Colon (tissue), 2 donors: Measurements from ENCODE around the gene MAPRE2.
"Not testable (repeated sequence)": the region's sequence is repeated elsewhere in the genome, so short reads cannot be mapped to it uniquely, and the experiment has no call there.

Experiments used
- FAIRE-seq: peaks from 2 replicates; lab custom pipeline; 2012; peaks lifted over from hg19 to GRCh38; lab: Jason Lieb, UNC
- donor health status: control.
- donor health status: control.

Gene MAPRE2

DNA sequence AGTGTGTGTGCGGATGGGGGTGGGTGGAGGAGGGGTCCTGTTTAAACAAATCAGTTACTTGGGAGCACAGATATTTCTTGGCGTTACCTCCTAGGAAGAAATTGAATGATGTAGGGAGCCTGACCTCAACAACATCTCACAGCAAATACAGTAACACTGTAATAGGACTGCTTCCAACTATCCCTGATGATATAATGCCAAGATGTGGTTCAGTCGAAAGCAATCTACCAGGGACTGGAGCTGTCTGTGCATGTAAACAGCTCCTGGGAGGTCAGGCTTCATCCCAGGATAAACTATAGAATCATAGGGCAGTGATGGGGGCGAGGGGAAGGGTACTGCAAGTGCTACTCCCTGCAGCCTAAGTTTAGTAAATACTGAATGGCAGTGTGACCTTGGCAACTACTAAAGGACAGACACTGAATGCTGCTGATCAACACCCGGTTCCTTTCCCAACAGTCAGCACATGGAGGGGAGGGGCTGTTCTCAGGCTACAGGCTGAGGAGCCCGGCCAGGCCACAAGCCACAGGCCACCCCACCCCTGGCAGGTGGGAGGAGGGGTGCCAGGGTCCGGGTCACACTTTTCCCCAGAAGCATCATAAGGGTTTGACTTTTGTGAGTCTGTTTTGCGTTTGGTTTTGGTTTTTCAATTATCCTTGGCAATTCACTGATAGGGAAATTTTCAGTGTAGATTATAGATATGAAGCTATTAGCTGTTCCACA, 114.3 kb downstream of the MAPRE2 start:
- no peak for FAIRE-seq

DNA sequence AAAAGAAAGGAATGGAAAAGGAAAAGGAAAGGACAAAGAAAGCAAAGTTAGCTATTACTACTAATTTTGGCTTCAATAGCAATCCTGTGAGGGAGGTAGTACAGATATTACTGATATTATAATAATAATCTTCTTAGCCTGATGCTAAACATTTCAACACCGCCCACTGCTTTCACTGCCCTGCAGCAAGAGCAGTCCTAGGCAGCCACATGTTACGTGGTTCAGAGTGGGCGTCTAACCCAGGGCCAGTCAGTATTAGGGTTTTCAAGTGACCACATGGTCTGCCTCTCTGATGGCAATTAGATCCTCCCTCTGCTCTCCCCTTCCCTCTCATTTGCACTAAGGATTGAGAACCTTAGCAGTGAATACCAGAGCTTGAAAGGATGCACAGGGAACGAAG, 116.0 kb downstream of the MAPRE2 start:
- FAIRE-seq, result no peak

DNA sequence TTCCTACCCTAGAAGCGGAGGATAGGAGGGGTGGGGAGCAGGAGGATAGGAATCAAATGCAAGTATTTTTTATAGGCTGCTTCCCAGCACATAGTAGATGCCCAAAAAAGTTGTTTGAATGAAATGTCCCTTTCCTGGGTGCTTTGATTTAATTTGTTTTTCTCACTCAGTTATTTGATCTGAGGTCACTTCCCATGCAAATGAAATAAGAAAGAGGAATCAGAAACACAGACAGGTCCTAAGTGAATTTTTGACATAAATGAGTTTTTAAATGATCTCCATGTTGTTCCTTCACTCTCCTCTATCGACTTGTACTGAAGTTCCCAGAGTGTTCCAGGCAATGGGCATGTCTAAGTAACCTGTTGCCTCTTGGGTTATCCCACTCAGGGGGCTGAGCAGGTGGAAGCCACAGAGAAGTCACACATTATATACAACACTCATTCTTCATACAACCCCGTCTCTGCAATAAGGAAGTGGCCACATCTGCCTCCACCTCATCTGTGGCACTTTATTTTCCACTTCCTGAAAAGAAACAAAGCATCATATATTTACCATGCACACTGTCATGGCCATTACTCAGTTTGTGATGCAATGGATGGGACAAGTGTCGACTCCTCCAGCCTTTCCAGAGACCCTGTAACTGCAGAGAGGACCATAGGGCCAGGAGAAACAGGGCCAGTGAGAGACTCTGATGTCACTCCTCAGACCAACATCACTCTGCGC, 117.7 kb downstream of the MAPRE2 start:
- no peak for FAIRE-seq

DNA sequence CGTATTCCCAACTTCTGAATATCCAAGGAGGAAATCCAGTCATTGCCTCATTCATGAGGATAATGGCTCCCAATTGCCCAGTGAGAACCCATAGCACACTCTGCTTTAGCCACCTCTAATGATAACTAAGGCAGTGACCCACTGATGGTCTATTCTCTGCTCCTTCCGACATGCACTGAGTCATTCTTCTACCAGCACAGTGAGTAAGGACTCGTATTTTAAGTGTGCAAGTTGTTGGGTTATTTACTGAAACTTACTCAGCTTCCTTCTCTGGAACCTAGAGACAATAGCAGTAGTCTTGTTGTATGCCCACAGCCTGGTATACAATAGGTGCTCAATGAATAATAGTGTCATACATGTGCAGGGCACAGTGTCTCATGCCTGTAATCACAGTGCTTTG, 118.6 kb downstream of the MAPRE2 start:
- FAIRE-seq, result no peak

DNA sequence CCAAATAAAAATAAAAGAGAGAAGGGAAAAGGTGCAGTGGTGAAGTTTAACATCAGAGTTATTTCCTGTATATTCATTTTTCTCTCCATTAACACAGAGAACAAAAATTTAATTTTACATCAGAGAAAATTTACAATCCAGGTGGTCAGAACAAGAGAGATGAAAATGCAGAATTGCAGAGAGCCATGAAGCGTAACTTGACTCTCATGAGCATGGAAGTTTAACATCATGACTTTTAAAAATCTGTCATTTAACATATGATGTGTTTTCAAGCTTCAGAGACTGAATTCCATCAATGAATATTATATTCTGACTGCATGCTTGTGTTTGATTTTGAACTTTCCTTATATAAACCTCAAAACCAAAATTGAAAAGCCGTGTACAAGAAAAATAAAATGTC, 120.3 kb downstream of the MAPRE2 start:
- FAIRE-seq, result no peak

DNA sequence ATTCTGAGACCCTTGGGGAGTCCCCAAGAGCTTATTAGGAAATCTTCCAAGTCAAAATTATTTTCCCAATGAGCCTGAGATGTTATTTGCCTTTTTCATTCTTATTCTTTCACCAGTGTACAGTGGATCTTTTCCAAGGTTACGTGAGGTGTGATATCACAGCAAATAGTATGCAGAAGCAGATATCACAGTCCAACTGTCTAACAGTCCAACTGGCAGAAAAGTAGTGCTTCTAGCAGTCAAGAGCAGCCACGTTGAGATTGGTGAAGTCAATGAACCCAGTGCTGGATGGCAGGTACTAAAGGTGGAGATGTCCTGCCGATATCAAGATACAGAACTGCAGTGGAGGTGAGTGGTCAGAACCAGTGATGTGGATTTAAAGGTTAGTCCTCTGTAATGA, 120.7 kb downstream of the MAPRE2 start:
- no peak for FAIRE-seq

DNA sequence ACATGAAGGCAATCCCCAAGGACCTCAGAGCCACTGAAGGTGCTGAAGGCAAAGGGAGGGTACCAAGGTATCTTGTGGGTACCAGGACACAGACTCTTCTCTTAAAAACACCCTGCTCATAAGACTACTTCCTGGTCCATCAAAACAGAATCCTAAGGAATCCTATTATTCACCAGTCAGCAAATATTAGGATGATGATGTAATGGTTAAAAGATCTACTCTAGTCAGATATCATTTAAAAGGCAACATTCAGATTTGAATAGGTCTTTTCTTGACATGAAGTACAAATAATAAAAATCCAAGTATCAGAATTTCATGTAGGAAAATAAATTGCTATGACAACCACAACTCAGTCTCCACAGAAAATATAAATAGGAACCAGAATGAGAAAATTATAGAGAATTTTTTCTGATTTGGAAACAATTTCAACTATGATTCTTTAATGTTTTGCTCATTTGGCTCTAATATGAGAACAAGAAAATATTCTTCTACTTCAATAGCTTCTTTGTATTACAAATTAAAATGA, 121.9 kb downstream of the MAPRE2 start:
- FAIRE-seq, result peak; percentile 5

DNA sequence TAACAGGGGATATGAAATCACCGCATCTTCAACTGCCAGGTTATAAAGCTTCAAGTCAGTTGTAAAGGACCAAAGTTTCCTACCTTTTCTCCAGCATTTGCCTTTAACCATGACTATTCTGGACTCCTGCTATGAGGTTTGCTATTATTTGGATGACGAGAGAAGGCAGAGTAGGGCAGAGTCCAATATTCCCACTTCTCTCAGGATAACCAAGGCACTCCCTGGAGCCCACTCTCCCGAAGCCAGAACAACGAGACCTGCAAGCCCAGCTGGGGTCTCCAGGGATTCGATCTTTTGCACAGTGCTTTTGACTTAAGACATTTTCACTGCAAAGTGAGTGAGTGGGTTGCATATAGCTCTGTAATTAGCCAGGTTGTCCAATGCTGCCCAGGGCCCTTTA, 122.5 kb downstream of the MAPRE2 start:
- no peak for FAIRE-seq

DNA sequence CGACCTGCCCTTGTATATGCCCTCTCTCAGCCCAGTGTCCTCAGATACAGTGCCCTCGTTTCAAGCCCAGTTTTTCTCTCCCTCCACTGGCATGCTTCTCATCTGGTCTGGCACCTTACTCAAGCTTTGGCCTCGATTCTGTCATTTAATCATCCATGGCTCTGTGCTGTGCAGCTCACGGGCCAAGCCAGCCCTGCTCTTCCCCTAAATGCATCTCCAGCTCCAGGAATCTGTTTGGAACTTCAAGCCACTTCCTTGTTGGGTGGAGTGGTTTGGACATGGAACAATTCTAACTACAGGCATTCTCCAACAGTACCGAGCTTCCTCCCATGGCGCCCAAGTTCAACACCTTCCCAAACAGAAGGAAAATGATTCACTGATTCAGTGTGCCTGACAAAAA, 122.9 kb downstream of the MAPRE2 start:
- FAIRE-seq, result no peak

DNA sequence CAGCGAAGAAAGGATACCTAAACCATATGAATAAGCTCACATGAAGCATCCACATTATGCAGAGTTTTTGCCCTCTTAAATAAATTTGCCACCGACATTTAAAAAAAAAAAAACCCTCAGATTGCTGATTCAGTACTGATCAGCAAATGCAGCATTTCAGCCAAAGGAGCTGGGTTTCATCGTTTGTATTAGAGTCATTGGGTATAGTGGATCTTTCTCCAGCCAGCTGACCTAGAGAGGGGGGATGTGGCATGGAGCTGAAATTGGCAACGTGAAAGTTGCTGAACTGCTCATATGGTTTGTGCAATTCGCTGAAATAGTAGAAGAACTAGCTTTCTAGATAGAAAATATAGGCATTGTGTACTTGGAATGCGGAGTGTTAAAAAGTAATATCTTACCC, 126.1 kb downstream of the MAPRE2 start:
- FAIRE-seq, result no peak

DNA sequence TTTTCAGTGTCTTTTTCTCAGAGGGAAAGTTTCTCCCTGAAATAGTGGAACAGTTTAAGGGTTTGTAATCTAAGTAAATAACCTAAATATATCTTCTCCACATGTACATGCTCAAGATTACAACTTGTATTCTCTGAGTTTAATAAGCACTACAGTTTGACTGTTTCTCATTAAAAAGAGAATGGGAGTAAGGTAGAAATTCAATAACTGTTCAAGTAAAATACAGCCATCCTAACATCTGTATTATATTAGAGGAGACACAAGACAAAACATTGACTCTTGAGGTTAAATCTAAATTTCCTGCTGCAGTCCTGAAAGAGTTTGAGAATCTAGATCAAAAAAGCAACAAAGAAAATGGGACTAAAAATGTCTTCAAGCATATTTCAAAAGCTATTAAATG, 126.6 kb downstream of the MAPRE2 start:
- FAIRE-seq, result no peak

DNA sequence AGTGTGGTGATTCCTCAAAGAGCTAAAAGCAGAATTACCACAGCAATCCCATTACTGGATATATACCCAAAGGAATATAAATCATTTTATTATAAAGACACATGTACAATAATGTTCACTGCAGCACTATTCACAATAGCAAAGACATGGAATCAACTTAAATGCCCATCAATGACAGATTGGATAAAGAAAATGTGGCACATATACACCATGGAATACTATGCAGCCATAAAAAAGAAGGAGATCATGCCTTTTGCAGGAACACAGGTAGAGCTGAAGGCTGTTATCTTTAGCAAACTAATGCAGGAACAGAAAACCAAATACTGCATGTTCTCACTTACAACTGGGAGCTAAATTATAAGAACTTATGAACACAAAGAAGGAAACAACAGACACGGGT, 129.1 kb downstream of the MAPRE2 start:
- FAIRE-seq, result not testable (repeated sequence)

DNA sequence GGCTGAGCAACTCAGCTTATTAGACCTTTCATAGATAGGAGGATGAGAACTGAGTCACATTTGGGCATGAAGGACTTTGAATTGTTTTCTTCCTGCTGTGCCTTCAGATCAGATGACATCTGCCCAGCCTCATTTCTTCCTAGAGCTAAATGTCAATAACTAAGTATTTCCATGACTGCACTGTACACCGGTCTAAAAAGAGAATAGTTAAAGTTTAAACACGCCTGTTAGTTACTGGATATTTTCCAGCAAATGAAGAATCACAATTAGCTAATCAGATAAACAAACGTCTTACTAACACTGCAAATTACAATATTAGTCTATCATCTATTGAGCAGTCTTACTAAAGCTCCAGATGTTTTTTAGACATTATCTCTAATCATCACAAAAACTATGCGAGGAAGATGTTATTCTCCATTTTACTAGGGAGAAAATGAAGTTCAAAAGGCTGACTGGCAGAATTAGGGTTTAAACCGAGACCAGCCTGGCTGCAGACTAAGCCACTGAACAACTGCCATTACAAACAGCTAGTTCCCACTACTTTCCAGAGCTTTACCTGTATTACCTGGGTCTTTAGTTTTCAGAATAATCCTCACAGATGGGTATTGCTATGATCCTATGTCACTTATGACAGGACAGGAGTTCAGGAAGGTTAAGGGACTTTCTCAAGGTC, 130.2 kb downstream of the MAPRE2 start:
- no peak for FAIRE-seq

DNA sequence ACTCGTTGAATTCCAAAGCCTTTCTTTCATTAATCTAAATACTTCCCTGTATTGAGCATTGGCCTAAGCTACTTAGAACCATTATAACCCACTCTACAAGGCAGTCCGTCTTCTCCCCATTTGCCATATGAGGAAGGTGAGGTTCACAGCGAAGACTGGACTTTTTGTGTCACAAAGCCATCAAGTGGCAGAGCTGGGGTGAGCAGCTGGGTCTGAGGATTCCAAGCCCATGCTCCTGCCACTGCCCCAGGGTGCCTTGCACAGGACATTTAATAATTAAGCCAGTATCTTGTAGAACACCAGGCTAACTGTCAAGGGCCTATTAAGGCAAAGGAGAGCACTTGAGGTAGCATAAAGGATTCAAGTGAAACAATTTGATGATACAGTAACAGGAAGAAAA, 130.8 kb downstream of the MAPRE2 start:
- no peak for FAIRE-seq

DNA sequence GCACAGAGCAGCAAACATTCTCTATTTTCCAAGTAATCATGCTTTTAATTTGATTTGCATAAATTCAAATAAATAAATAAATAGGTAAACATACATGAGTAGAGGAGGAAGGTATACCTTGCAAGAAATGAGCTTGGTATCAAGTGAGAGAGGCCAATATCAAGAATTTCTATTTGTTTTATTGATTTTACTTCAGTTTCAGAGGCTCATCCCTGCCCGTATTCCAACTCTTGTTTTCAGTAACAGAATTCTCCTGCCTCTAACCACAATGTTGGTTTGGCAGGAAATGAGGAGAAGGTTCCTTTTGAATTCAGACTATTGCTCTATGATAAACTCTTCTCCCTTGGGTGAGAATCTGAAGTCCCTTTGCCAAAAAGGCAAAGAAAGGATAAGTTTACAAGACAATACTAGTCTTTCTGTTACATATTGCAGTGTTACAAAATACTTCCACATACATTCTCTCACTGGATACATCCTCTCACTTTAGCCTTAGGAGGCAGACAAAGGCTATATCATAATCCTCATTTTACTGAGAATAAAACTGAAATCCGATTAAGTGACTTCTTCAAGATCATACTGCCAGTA, 131.3 kb downstream of the MAPRE2 start:
- FAIRE-seq, result no peak

DNA sequence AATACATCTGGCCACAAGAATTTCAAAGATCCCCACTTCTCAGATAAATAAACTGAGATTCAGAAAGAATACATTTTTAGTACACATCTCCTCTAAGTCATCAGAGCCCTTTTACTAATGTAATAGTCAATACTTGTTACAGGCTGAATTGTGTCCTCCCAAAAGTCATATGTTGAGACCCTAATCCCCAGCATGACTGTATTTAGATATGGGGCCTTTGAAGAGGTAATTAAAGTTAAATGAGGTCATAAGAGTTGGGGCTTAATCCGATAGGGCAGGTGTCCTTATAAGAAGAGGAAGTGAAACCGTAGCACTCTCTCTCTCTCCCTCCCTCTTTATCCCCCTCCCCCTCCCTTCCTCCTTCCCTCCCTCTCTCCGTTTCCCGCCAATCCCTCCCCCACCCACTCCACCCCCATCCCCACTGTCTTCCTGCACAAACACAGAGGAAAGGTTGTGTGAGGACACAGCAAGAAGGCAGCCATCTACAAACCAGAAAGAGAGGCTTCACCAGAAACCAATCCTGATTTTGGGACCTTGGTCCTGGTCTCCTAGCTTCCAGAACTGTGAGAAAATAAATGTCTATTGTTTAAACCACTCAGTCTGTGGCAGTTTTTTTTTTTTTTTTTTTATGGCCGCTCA, 133.0 kb downstream of the MAPRE2 start:
- FAIRE-seq, result no peak

DNA sequence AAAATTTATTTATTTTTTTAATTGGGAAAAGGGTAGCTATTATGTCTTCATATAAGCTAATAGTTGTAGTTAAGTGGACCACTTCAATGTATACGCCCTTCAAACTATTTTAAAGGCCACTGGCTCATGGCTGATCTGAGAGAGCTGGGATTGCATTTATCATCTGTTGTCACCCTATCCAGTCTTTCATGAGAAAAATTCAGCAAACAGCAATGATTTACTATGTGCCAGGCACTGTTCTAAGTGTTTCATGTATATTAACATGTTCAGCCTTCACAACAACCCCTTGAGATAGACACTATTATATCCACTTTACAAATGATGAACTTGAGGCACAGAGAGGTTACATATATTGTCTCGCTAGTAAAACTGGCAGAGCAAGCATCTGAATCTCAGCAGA, 133.5 kb downstream of the MAPRE2 start:
- FAIRE-seq, result no peak

DNA sequence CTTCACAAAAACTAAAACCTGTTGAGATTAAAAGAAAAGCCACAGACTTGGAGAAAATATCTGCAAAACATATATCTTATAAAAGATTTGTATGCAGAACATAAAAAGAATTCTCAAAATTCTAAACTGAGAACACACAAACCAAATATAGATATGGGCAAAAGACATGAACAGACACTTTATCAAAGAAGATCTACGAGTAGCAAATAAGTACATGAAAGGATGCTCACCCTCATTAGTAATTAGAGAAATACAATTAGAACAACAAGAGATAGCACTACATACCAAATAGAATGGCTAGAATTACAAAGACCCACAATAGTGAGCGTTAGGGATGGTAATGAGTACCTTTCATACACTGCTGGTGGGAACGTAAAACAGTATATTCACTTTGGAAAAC, 135.7 kb downstream of the MAPRE2 start:
- FAIRE-seq, result no peak

DNA sequence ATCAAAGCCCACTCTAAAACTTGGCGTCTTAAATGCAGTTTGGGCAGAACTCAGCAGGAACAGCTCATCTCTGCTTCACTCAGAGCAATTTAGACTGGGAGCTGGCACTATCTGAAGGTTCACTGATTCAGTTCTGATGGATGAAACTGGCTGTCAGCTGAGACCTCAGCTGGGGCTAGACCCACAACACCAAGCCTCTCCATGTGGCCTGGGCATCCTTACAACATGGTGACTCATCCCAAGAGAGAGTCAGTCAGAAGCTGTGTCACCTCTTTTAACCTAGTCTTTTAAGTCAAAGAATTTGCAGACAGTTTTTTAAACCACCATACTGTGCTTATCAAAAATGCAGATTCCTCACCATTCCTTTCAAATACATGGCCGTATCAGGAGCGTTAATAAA, 137.0 kb downstream of the MAPRE2 start:
- no peak for FAIRE-seq

DNA sequence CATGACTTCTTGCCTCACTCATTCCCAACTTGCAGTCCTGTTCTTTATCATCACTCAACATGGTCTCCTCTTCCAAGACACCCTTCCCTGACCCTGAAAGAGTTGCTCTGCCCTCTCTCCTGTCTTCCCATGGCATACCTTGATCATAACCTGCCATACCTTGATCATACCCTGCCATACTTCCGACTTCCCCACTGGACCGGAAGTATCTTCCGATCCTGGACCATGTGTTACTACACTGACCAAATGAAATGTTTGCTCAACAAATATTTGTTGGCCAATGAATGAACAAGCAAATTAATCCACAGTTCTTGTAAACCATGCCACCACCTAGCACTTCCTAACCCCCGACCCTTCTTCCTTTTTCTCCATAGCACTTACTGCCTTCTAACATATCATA, 138.7 kb downstream of the MAPRE2 start:
- FAIRE-seq, result no peak

DNA sequence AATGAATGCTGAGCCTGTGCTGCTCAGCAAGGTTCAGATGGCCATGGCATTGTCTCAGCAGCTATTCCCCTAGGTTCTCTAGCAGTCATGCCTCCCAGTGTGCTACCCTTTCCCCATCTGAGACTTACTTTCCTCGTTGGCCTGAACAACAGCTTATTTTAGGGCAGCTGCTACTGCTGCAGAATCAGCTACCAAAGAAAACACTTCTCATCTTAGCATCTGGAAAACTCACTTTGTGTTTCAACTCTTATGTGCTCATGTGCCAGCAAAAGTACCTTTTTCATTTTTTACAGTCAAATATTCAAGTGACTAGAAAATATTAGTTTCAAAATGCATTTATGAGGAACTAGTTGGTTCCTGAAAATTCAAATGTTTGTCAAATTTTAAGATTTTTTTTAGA, 139.2 kb downstream of the MAPRE2 start:
- FAIRE-seq, result no peak

DNA sequence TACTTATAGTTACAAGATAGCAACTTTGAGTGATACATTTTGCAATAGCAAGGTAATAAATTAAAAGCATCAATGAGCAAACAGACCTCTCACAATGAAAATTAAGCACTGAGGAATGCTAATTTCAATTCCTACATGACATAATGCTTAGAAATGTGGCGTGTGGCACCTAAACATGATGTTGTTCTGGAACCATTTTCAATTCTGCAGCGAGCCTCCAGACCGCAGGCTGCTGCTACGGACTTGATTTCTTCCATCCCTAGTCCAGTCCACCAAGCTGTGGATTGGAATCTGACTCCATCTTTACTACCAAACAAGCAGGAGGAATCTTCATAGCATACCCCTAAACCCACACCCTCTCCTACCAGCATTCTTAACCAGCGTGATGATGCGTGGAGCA, 140.9 kb downstream of the MAPRE2 start:
- FAIRE-seq, result no peak
